ENCODE results near the gene ZNF526.

The ZNF526 gene

DNA sequence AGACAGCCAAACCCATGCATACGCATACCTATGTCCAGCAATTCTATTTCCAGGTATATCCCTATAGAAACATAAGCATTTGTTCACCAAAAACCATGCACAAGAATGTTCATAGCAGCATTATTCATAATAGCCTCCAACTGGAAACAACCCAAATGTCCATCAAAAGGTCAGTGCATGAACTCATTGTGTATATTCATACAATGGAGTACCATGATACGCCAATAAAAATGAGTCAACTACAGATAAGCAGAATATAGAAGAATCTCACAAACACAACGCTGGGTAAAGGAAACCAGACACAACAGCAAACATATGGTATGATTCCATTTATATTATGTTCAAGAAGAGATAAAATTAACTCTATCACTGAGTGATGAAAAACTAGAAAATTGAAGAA, 26.4 kb upstream of the ZNF526 start:
- no peaks in the 10 kb centered on the region for H4K20me1 ChIP-seq (ENCODE audit: insufficient read depth, low read length, poor library complexity, severe bottlenecking)
- H3K9ac ChIP-seq (ENCODE audit: low read depth, low read length, poor library complexity, severe bottlenecking), result no peak overlapping the region
- H3K9me3 ChIP-seq (ENCODE audit: insufficient read depth, low read depth, low read length), result no peaks in the 10 kb centered on the region
- no peaks in the 10 kb centered on the region for H3K9me2 ChIP-seq (replicated peaks; ENCODE audit: low read depth, low read length)
- H3K79me2 ChIP-seq (ENCODE audit: insufficient read depth, low read length), result no peaks in the 10 kb centered on the region
- peaks cover 9% of the 10 kb centered on the region; the same call in 1 of the 2 replicates for H3K36me3 ChIP-seq (ENCODE audit: insufficient read depth, low read length)
- H2AFZ ChIP-seq (ENCODE audit: low read length), result no peak overlapping the region
- no peak overlapping the region for H3K4me2 ChIP-seq (ENCODE audit: low read depth, low read length, poor library complexity, severe bottlenecking)
- peaks cover 37% of the 10 kb centered on the region for H3K4me1 ChIP-seq (ENCODE audit: insufficient read depth, low read length, poor library complexity, severe bottlenecking)
- no peak overlapping the region for H3K4me3 ChIP-seq (ENCODE audit: low read length, poor library complexity, severe bottlenecking)
- no peak for TF ChIP-seq EZH2phosphoT487 (IDR thresholded peaks at IDR 0.05; ENCODE audit: borderline replicate concordance)
- TF ChIP-seq, protein P1, sequence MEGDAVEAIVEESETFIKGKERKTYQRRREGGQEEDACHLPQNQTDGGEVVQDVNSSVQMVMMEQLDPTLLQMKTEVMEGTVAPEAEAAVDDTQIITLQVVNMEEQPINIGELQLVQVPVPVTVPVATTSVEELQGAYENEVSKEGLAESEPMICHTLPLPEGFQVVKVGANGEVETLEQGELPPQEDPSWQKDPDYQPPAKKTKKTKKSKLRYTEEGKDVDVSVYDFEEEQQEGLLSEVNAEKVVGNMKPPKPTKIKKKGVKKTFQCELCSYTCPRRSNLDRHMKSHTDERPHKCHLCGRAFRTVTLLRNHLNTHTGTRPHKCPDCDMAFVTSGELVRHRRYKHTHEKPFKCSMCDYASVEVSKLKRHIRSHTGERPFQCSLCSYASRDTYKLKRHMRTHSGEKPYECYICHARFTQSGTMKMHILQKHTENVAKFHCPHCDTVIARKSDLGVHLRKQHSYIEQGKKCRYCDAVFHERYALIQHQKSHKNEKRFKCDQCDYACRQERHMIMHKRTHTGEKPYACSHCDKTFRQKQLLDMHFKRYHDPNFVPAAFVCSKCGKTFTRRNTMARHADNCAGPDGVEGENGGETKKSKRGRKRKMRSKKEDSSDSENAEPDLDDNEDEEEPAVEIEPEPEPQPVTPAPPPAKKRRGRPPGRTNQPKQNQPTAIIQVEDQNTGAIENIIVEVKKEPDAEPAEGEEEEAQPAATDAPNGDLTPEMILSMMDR (conservative IDR thresholded peaks at IDR 0.05; ENCODE audit: low read length), result no peak
- H3K27me3 ChIP-seq (ENCODE audit: insufficient read depth, low read length, poor library complexity, severe bottlenecking), result no peaks in the 10 kb centered on the region
- 0 out of 2 replicates have a peak, but pooled peaks cover 2% of the 10 kb centered on the region for H3F3A ChIP-seq (ENCODE audit: low read depth)

- no peak overlapping the region for H3K4me3 ChIP-seq (ENCODE audit: low read length, poor library complexity, severe bottlenecking)
- H4K20me1 ChIP-seq (ENCODE audit: insufficient read depth, low read length, poor library complexity, severe bottlenecking), result no peaks in the 10 kb centered on the region
- H3F3A ChIP-seq (ENCODE audit: low read depth), result peaks cover 22% of the 10 kb centered on the region
- H3K9me2 ChIP-seq (replicated peaks; ENCODE audit: low read depth, low read length), result no peaks in the 10 kb centered on the region
- no peaks in the 10 kb centered on the region for H3K27me3 ChIP-seq (ENCODE audit: insufficient read depth, low read length, poor library complexity, severe bottlenecking)
- peak overlapping the region; percentile 62 for H3K4me2 ChIP-seq (ENCODE audit: low read depth, low read length, poor library complexity, severe bottlenecking)
- H2AFZ ChIP-seq (ENCODE audit: low read length), result no peak overlapping the region
- no peak overlapping the region for H3K9ac ChIP-seq (ENCODE audit: low read depth, low read length, poor library complexity, severe bottlenecking)
- H3K9me3 ChIP-seq (ENCODE audit: insufficient read depth, low read depth, low read length), result no peaks in the 10 kb centered on the region
- TF ChIP-seq EZH2phosphoT487 (IDR thresholded peaks at IDR 0.05; ENCODE audit: borderline replicate concordance), result no peak
- TF ChIP-seq, protein P1 (conservative IDR thresholded peaks at IDR 0.05; ENCODE audit: low read length), result no peak
- H3K79me2 ChIP-seq (ENCODE audit: insufficient read depth, low read length), result peaks cover 9% of the 10 kb centered on the region
- H3K4me1 ChIP-seq (ENCODE audit: insufficient read depth, low read length, poor library complexity, severe bottlenecking), result peaks cover 54% of the 10 kb centered on the region
- H3K36me3 ChIP-seq (ENCODE audit: insufficient read depth, low read length), result peaks cover 14% of the 10 kb centered on the region; the same call in 1 of the 2 replicates
Observed at GRCh38 chr19:42196011-42197001, 23.8 kb upstream of the ZNF526 start.

DNA sequence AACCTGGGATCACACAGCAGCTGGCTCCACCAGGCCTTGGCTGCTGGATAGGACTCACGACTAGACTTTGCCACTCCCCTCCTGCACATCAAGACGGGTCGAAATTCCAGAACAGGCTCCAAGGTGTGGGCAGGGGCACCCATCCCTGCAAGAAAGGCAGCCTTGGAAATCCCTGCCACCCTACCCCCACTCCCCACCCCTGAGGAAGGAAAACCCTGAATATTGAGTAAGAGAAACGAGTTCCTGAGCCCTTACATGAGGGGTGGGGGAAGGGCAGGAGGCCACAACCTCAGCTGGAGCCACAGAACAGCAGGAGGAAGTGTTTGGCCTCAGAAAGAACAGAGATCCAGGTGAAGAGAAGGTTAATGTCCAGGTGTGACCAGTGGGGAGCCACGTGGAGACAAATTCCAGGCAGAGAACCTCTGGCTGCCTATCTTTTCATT, 22.7 kb upstream of the ZNF526 start:
- Histone ChIP-seq H4K20me1 (ENCODE audit: insufficient read depth, low read length, poor library complexity, severe bottlenecking) (no peaks in the 10 kb centered on the region), H3K4me3 (ENCODE audit: low read length, poor library complexity, severe bottlenecking) (peak overlapping the region; percentile 4), H3K4me2 (ENCODE audit: low read depth, low read length, poor library complexity, severe bottlenecking) (peak overlapping the region; percentile 62), H3K79me2 (ENCODE audit: insufficient read depth, low read length) (peaks cover 20% of the 10 kb centered on the region), H3K9me2 (replicated peaks; ENCODE audit: low read depth, low read length) (no peaks in the 10 kb centered on the region), H3K9ac (ENCODE audit: low read depth, low read length, poor library complexity, severe bottlenecking) (no peak overlapping the region), H3F3A (ENCODE audit: low read depth) (peaks cover 22% of the 10 kb centered on the region), H3K27me3 (ENCODE audit: insufficient read depth, low read length, poor library complexity, severe bottlenecking) (no peaks in the 10 kb centered on the region), H3K9me3 (ENCODE audit: insufficient read depth, low read depth, low read length) (no peaks in the 10 kb centered on the region), H3K36me3 (ENCODE audit: insufficient read depth, low read length) (peaks cover 25% of the 10 kb centered on the region; the same call in 1 of the 2 replicates), H3K4me1 (ENCODE audit: insufficient read depth, low read length, poor library complexity, severe bottlenecking) (peaks cover 52% of the 10 kb centered on the region), H2AFZ (ENCODE audit: low read length) (no peak overlapping the region)
- TF ChIP-seq EZH2phosphoT487 (IDR thresholded peaks at IDR 0.05; ENCODE audit: borderline replicate concordance), result no peak
- TF ChIP-seq, protein P1 (conservative IDR thresholded peaks at IDR 0.05; ENCODE audit: low read length), result no peak

All from Loucy (cell line).